HCT116 (cell line): ENCODE measurements around the gene CMTM2.

Experiments
- CEBPB ChIP-seq: IDR thresholded peaks from 2 replicates; pipeline ENCODE4 v1.6.1; 2012; ENCODE audit warnings: low read depth
- ELF1 ChIP-seq: IDR thresholded peaks from 2 replicates; pipeline ENCODE4 v1.6.1; 2012; ENCODE audit warnings: low read depth, borderline replicate concordance
- EZH2 ChIP-seq: fragments of 200-600 bp; sonication (generic); IDR thresholded peaks from 2 replicates; pipeline ENCODE4 v1.6.1; 2017; ENCODE audit warnings: antibody characterized with exemption, mixed run types
- EZH2phosphoT487 ChIP-seq: fragments of 200-600 bp; IDR thresholded peaks from 2 replicates; pipeline ENCODE4 v1.6.1; 2018; ENCODE audit warnings: antibody characterized with exemption, borderline replicate concordance
- POLR2A ChIP-seq: IDR thresholded peaks from 2 replicates; pipeline ENCODE4 v1.7.0; 2011; ENCODE audit warnings: borderline replicate concordance; ENCODE audit not compliant: insufficient read depth, insufficient read length; ENCODE audit errors: extremely low read depth
- POLR2AphosphoS5 ChIP-seq: IDR thresholded peaks from 2 replicates; pipeline ENCODE4 v1.6.1; 2011; ENCODE audit warnings: mild to moderate bottlenecking, low read depth, low read length, moderate library complexity
- RAD21 ChIP-seq: IDR thresholded peaks from 2 replicates; pipeline ENCODE4 v1.6.1; 2012; ENCODE audit warnings: low read depth, mild to moderate bottlenecking
- SIN3A ChIP-seq: IDR thresholded peaks from 2 replicates; pipeline ENCODE4 v1.6.1; 2012; ENCODE audit warnings: low read depth
- TCF7L2 ChIP-seq: IDR thresholded peaks from 2 replicates; pipeline ENCODE4 v1.7.0; 2011; ENCODE audit warnings: borderline replicate concordance, inconsistent platforms; ENCODE audit not compliant: insufficient read depth, insufficient read length; ENCODE audit errors: extremely low read depth
- YY1 ChIP-seq: IDR thresholded peaks from 2 replicates; pipeline ENCODE4 v1.6.1; 2011; ENCODE audit warnings: low read length, low read depth, moderate library complexity, mild to moderate bottlenecking; ENCODE audit not compliant: insufficient replicate concordance; ENCODE audit errors: extremely low read depth
- ZNF274 ChIP-seq: fragments of 200-500 bp; sonication (Bioruptor generic); IDR thresholded peaks from 2 replicates; pipeline ENCODE4 v1.6.1; 2014; ENCODE audit warnings: mild to moderate bottlenecking, low read depth, low read length, inconsistent platforms
- TF ChIP-seq, protein P1 (sequence below), 3 experiments: fragments of 200-600 bp in 1 of 3; sonication (generic) in 1 of 3; IDR thresholded peaks in 2 of 3; conservative IDR thresholded peaks in 1 of 3; 2 replicates each; pipeline ENCODE4 v1.5.1; 2012 to 2017; ENCODE audit warnings: low read depth in 2 of 3, low read length in 2 of 3, antibody characterized with exemption in 1 of 3, borderline replicate concordance in 1 of 3, control low read depth in 1 of 3, mild to moderate bottlenecking in 1 of 3, mixed read lengths in 1 of 3, mixed run types in 1 of 3, moderate library complexity in 1 of 3; ENCODE audit not compliant: insufficient read depth in 1 of 3

DNA sequence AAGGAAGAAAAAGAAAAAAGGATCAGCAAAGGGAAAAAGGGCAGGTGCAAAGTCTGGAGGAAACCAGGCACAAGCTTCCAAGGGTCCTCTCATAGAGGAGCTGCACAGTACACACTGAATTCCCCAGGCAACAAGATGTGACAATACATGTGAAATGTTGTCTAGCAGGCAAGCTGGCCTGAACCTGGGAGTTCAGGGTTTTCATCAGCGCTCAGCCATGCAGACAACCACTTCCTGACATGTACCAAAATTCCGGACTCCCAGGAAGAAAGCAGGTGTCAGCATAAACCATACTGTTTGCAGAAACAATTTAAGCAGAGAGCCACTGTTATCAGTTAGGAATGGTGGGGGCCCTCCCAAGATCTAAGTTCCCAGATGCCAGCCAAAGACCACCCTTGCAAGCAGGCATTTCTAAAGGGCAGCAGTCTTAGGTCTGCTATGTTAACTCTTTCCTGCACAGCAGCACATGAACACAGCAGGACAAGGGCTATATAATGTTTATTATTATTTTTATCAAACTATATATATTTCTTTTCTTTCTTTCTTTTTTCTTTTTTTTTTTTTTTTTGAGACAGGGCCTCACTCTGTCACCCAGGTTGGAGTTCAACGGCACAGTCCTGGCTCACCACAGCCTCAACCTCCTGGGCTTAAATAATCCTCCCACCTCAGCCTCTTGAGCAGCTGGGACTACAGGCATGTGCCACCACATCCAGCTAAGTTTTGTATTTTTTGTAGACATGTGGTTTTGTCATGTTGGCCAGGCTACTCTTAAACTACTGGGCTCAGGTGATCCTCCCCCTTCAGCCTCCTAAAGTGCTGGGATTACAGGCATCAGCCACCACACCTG is 39.4 kb upstream of the CMTM2 start:
- no peak for TF ChIP-seq POLR2A
- TF ChIP-seq, protein P1, sequence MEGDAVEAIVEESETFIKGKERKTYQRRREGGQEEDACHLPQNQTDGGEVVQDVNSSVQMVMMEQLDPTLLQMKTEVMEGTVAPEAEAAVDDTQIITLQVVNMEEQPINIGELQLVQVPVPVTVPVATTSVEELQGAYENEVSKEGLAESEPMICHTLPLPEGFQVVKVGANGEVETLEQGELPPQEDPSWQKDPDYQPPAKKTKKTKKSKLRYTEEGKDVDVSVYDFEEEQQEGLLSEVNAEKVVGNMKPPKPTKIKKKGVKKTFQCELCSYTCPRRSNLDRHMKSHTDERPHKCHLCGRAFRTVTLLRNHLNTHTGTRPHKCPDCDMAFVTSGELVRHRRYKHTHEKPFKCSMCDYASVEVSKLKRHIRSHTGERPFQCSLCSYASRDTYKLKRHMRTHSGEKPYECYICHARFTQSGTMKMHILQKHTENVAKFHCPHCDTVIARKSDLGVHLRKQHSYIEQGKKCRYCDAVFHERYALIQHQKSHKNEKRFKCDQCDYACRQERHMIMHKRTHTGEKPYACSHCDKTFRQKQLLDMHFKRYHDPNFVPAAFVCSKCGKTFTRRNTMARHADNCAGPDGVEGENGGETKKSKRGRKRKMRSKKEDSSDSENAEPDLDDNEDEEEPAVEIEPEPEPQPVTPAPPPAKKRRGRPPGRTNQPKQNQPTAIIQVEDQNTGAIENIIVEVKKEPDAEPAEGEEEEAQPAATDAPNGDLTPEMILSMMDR (IDR thresholded peaks at IDR 0.05 in 2 of 3, conservative IDR thresholded peaks at IDR 0.05 in 1 of 3; ENCODE audit: borderline replicate concordance in 1 of 3, insufficient read depth in 1 of 3, low read depth in 2 of 3, low read length in 2 of 3): no peak
- no peak for TF ChIP-seq EZH2phosphoT487
- TF ChIP-seq EZH2: no peak
- no peak for TF ChIP-seq YY1
- TF ChIP-seq ZNF274: no peak
- no peak for TF ChIP-seq TCF7L2
- no peak for TF ChIP-seq RAD21
- TF ChIP-seq ELF1: no peak
- no peak for TF ChIP-seq POLR2AphosphoS5
- TF ChIP-seq CEBPB: no peak
- no peak for TF ChIP-seq SIN3A
